Measurements from ENCODE around the gene NOSIP. TPM values are rescaled to one million over a fixed set of nuclear protein-coding genes. Genes with fewer than 3 reads are reported as not detected.
A peak's percentile ranks its signal among the peaks of the same experiment; 100 is the strongest.

Gene NOSIP
- total RNA-seq, 1 donor from 2014 or later = 62.0 TPM

DNA sequence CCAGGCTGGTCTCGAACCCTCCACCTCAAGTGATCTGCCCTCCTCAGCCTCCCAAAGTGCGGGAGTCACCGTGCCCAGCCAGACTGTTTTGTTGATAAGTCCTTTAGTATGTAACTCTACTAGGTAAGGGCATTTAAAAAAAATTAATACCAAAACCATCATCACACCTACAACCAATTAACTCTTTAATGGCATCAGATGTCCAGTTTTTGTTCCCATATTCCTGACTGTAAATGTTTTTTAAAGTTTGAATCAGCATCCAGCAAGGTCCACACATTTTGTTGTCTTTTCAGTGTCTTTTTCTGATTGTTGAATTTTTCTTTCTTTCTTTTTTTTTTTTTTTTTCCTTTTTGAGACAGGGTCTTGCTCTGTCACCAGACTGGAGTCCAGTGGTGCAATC, 62.3 kb downstream of the NOSIP start:
- Mint-ChIP-seq H3K27ac (no peak overlapping the region), H3K4me3 (no peak overlapping the region), H3K4me1 (ENCODE audit: unreplicated experiment) (peaks cover 6% of the 10 kb centered on the region), H3K9me3 (no peaks in the 10 kb centered on the region), H3K27me3 (no peaks in the 10 kb centered on the region), H3K36me3 (no peaks in the 10 kb centered on the region)
- TF ChIP-seq, protein P1, sequence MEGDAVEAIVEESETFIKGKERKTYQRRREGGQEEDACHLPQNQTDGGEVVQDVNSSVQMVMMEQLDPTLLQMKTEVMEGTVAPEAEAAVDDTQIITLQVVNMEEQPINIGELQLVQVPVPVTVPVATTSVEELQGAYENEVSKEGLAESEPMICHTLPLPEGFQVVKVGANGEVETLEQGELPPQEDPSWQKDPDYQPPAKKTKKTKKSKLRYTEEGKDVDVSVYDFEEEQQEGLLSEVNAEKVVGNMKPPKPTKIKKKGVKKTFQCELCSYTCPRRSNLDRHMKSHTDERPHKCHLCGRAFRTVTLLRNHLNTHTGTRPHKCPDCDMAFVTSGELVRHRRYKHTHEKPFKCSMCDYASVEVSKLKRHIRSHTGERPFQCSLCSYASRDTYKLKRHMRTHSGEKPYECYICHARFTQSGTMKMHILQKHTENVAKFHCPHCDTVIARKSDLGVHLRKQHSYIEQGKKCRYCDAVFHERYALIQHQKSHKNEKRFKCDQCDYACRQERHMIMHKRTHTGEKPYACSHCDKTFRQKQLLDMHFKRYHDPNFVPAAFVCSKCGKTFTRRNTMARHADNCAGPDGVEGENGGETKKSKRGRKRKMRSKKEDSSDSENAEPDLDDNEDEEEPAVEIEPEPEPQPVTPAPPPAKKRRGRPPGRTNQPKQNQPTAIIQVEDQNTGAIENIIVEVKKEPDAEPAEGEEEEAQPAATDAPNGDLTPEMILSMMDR (conservative IDR thresholded peaks at IDR 0.05) = no peak
- DNase-seq (ENCODE audit: extremely low spot score, unreplicated experiment) = no peak

DNA sequence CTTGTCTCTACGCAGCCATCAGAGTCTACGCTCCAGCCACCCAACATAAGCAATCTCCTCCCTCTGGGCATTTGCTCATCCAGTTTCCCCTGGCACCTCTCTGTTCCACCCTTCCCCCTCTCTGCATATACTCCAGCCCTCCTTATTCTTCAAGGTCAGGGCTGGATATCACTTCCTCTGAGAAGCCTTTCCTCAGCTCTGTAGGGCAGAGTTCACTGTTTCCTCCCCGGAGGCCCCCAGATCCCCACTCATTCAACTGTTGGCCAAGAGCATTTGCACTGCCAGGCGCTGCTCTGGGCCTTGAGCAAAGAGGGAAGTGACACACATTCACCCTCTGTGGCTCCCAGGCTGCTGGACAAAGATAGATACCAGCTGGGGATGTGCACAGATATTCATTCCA, 64.6 kb downstream of the NOSIP start:
- H3K4me1 Mint-ChIP-seq (ENCODE audit: unreplicated experiment) = peaks cover 19% of the 10 kb centered on the region
- H3K27ac Mint-ChIP-seq = peak overlapping the region; percentile 14
- DNase-seq (ENCODE audit: extremely low spot score, unreplicated experiment) = no peak
- no peaks in the 10 kb centered on the region for H3K27me3 Mint-ChIP-seq
- H3K9me3 Mint-ChIP-seq = no peaks in the 10 kb centered on the region
- H3K4me3 Mint-ChIP-seq = peak overlapping the region; percentile 74
- TF ChIP-seq, protein P1 (conservative IDR thresholded peaks at IDR 0.05) = no peak
- H3K36me3 Mint-ChIP-seq = no peaks in the 10 kb centered on the region

DNA sequence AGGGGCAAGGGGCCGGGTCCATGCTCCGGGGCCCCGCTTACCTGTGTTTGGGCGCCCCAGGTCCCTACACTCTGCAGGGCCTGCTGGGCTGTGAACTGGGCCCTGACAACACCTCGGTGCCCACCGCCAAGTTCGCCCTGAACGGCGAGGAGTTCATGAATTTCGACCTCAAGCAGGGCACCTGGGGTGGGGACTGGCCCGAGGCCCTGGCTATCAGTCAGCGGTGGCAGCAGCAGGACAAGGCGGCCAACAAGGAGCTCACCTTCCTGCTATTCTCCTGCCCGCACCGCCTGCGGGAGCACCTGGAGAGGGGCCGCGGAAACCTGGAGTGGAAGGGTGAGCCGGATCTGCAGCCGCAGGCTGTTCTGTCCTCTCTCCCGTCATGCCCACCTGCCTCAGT, 66.2 kb downstream of the NOSIP start:
- no peak for DNase-seq (ENCODE audit: extremely low spot score, unreplicated experiment)
- Mint-ChIP-seq H3K27me3 (no peaks in the 10 kb centered on the region), H3K36me3 (no peaks in the 10 kb centered on the region), H3K4me3 (peak overlapping the region; percentile 85), H3K9me3 (no peaks in the 10 kb centered on the region), H3K27ac (peak overlapping the region; percentile 61), H3K4me1 (ENCODE audit: unreplicated experiment) (peaks cover 19% of the 10 kb centered on the region)
- TF ChIP-seq, protein P1 (conservative IDR thresholded peaks at IDR 0.05) = no peak

DNA sequence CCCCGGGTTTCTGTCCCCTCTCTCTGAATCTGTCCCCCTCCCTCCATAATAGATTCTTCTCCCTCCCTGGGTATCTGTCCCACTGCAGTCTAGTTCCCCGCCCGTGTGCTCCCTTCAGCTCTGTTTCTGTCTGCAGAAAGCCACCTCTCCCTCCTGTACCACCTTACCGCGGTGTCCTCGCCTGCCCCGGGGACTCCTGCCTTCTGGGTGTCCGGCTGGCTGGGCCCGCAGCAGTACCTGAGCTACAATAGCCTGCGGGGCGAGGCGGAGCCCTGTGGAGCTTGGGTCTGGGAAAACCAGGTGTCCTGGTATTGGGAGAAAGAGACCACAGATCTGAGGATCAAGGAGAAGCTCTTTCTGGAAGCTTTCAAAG, 66.6 kb downstream of the NOSIP start:
- H3K9me3 Mint-ChIP-seq = no peaks in the 10 kb centered on the region
- no peaks in the 10 kb centered on the region for H3K27me3 Mint-ChIP-seq
- peak overlapping the region; percentile 61 for H3K27ac Mint-ChIP-seq
- DNase-seq (ENCODE audit: extremely low spot score, unreplicated experiment) = no peak
- TF ChIP-seq, protein P1 (conservative IDR thresholded peaks at IDR 0.05) = no peak
- H3K4me3 Mint-ChIP-seq = peak overlapping the region; percentile 85
- H3K4me1 Mint-ChIP-seq (ENCODE audit: unreplicated experiment) = peaks cover 19% of the 10 kb centered on the region
- no peaks in the 10 kb centered on the region for H3K36me3 Mint-ChIP-seq

DNA sequence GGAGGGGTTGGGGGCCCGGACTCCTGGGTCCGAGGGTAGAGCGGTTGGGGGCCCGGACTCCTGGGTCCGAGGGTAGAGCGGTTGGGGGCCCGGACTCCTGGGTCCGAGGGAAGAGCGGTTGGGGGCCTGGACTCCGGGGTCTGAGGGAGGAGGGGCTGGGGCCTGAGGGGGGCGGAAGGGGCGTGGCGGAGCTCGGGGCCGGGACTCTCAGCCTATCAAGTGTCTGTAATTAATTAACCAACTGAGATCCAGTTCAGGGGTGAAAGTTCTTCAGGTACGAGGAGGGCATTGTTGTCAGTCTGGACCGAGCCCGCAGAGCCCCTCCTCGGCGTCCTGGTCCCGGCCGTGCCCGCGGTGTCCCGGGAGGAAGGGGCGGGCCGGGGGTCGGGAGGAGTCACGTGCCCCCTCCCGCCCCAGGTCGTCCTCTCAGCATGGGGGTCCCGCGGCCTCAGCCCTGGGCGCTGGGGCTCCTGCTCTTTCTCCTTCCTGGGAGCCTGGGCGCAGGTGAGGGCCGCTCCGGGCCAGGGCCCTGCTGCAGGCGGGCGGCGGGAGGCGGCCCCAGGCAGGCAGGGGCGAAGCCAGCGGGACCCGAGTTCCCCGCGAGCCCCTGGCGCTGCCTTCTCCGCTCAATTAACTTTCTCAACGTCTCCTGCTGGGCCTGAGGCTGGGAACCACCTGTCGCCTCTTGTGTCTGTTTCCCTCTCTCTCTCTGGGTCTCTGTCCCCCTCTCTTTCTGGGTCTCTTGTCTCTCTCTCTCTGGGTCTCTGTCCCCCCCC, 67.2 kb downstream of the NOSIP start:
- TF ChIP-seq, protein P1 (conservative IDR thresholded peaks at IDR 0.05) = no peak
- no peaks in the 10 kb centered on the region for H3K9me3 Mint-ChIP-seq

More for the DNA sequence above, 67.2 kb downstream of the NOSIP start:
- peak overlapping the region; percentile 91 for H3K4me3 Mint-ChIP-seq
- peaks cover 19% of the 10 kb centered on the region for H3K4me1 Mint-ChIP-seq (ENCODE audit: unreplicated experiment)
- H3K27me3 Mint-ChIP-seq = no peaks in the 10 kb centered on the region
- no peak for DNase-seq (ENCODE audit: extremely low spot score, unreplicated experiment)
- peak overlapping the region; percentile 61 for H3K27ac Mint-ChIP-seq
- H3K36me3 Mint-ChIP-seq = no peaks in the 10 kb centered on the region
